Stimulated activated CD8-positive, alpha-beta memory T cell treated with anti-CD3 and anti-CD28 coated beads, Interleukin-4, amount 100 ng/mL, for 24 hours (primary cell): ENCODE data around the gene PCF11.
A peak's percentile ranks its signal among the peaks of the same experiment; 100 is the strongest.
"Not testable (repeated sequence)": the region's sequence is repeated elsewhere in the genome, so short reads cannot be mapped to it uniquely, and the experiment has no call there.

Experiments
- DNase-seq: peaks from one replicate; pipeline ENCODE4 v3.0.0-alpha.2; 2020; ENCODE audit warnings: low read depth

The PCF11 gene

GRCh38 chr11:83192606-83193245, 35.8 kb downstream of the PCF11 start:
- no peak for DNase-seq

GRCh38 chr11:83193315-83194280, 36.7 kb downstream of the PCF11 start, which contains the start of gene ANKRD42:
ANKRD42 (plus strand) TSS chr11:83193712; CDS start chr11:83194671, 959 bp downstream.
- DNase-seq, result peak; percentile 82

- peak; percentile 37 for DNase-seq
Measured at GRCh38 chr11:83194281-83195142, 37.6 kb downstream of the PCF11 start.

- no peak for DNase-seq
Measured at GRCh38 chr11:83195143-83195466, 38.2 kb downstream of the PCF11 start.

GRCh38 chr11:83195649-83196048, 38.7 kb downstream of the PCF11 start:
- no peak for DNase-seq

GRCh38 chr11:83200035-83200434, 43.1 kb downstream of the PCF11 start:
- no peak for DNase-seq

- no peak for DNase-seq
Measured at GRCh38 chr11:83205608-83206185, 48.8 kb downstream of the PCF11 start.

GRCh38 chr11:83206221-83206620, 49.3 kb downstream of the PCF11 start:
- DNase-seq, result no peak

- DNase-seq, result not testable (repeated sequence)
Measured at GRCh38 chr11:83206771-83207382, 49.9 kb downstream of the PCF11 start.

GRCh38 chr11:83219095-83219494, 62.2 kb downstream of the PCF11 start:
- DNase-seq, result no peak

- DNase-seq, result no peak
Measured at GRCh38 chr11:83220260-83220659, 63.3 kb downstream of the PCF11 start.

- DNase-seq, result no peak
Measured at GRCh38 chr11:83221694-83222093, 64.8 kb downstream of the PCF11 start.

- DNase-seq, result no peak
Measured at GRCh38 chr11:83222499-83222898, 65.6 kb downstream of the PCF11 start.

GRCh38 chr11:83223457-83223856, 66.5 kb downstream of the PCF11 start:
- no peak for DNase-seq

- DNase-seq, result no peak
Measured at GRCh38 chr11:83235825-83236224, 78.9 kb downstream of the PCF11 start.
